SH-SY5Y (cell line): ENCODE data around the gene ACSM2B.

ENCODE experiments used
- GATA2 ChIP-seq: IDR thresholded peaks from 2 replicates; pipeline ENCODE4 v1.6.1; 2011; ENCODE audit warnings: mild to moderate bottlenecking, low read depth, low read length
- GATA3 ChIP-seq: IDR thresholded peaks from 2 replicates; pipeline ENCODE4 v1.6.1; 2011; ENCODE audit warnings: low read depth, mild to moderate bottlenecking, low read length, moderate library complexity

Gene ACSM2B

GRCh38 chr16:20611975-20612481 lies 35.9 kb upstream of the ACSM2B start:
- TF ChIP-seq GATA2 (no peak), GATA3 (no peak)

GRCh38 chr16:20611350-20611902 lies 35.3 kb upstream of the ACSM2B start:
- no peak for TF ChIP-seq GATA2
- TF ChIP-seq GATA3 = no peak

GRCh38 chr16:20610892-20611349 lies 34.8 kb upstream of the ACSM2B start:
- no peak for TF ChIP-seq GATA2
- no peak for TF ChIP-seq GATA3

GRCh38 chr16:20610211-20610891 lies 34.2 kb upstream of the ACSM2B start:
- TF ChIP-seq GATA3 = no peak
- TF ChIP-seq GATA2 = no peak

- TF ChIP-seq GATA3 (no peak), GATA2 (no peak)
These were observed 22.8 kb upstream of the ACSM2B start for GRCh38 chr16:20598832-20599469.

- TF ChIP-seq GATA2 (no peak), GATA3 (no peak)
These were observed 7.8 kb downstream of the ACSM2B start for GRCh38 chr16:20568404-20568803.

GRCh38 chr16:20566864-20567263 lies 9.3 kb downstream of the ACSM2B start:
- TF ChIP-seq GATA3 (no peak), GATA2 (no peak)

GRCh38 chr16:20538687-20539086 lies 37.5 kb downstream of the ACSM2B start:
- no peak for TF ChIP-seq GATA2
- no peak for TF ChIP-seq GATA3

- TF ChIP-seq GATA3 = no peak
- no peak for TF ChIP-seq GATA2
These were observed 38.0 kb downstream of the ACSM2B start for GRCh38 chr16:20538181-20538580.

GRCh38 chr16:20520103-20520502 lies 56.1 kb downstream of the ACSM2B start:
- no peak for TF ChIP-seq GATA2
- TF ChIP-seq GATA3 = no peak

GRCh38 chr16:20519231-20519630 lies 56.9 kb downstream of the ACSM2B start:
- TF ChIP-seq GATA3 = no peak
- no peak for TF ChIP-seq GATA2

GRCh38 chr16:20517149-20517548 lies 59.0 kb downstream of the ACSM2B start:
- no peak for TF ChIP-seq GATA3
- no peak for TF ChIP-seq GATA2

- TF ChIP-seq GATA3 (no peak), GATA2 (no peak)
These were observed 60.5 kb downstream of the ACSM2B start for GRCh38 chr16:20515688-20516090.

GRCh38 chr16:20510323-20510722 lies 65.8 kb downstream of the ACSM2B start:
- TF ChIP-seq GATA2 (no peak), GATA3 (no peak)

- TF ChIP-seq GATA3 (no peak), GATA2 (no peak)
These were observed 68.9 kb downstream of the ACSM2B start for GRCh38 chr16:20507280-20507679.

- no peak for TF ChIP-seq GATA3
- no peak for TF ChIP-seq GATA2
These were observed 71.7 kb downstream of the ACSM2B start for GRCh38 chr16:20504418-20504817.
